Mucosa of descending colon (tissue), 3 donors: ENCODE data around the gene GSDMA. TPM values are rescaled to one million over a fixed set of nuclear protein-coding genes. Genes with fewer than 3 reads are reported as not detected.

Source experiments
- ATAC-seq: fragments of 200-7000 bp; cut with Tn5 transposase; one replicate; pipeline ENCODE4 v1.9.1; 2020; ENCODE audit warnings: mild to moderate bottlenecking, moderate library complexity
- DNase-seq, 3 donors: peaks; one replicate each; pipeline ENCODE4 v3.0.0-alpha.2; 2020
- H3K36me3 ChIP-seq: fragments of 200-600 bp; one replicate; pipeline ENCODE4 v1.8.0; 2021; ENCODE audit warnings: low read depth, mild to moderate bottlenecking
- H3K4me1 ChIP-seq: fragments of 200-600 bp; one replicate; pipeline ENCODE4 v1.8.0; 2021; ENCODE audit warnings: low read depth, mild to moderate bottlenecking
- H3K4me3 ChIP-seq: fragments of 200-600 bp; one replicate; pipeline ENCODE4 v1.8.0; 2021; ENCODE audit warnings: mild to moderate bottlenecking
- H3K9me3 ChIP-seq: fragments of 200-600 bp; one replicate; pipeline ENCODE4 v1.8.0; 2021; ENCODE audit warnings: mild to moderate bottlenecking
- intact Hi-C, 2 donors: fragments of 100-400 bp; cut with DNase I in 1 of 2; cut with micrococcal nuclease in 1 of 2; formaldehyde crosslinking; loops; one replicate each; pipeline versions ENCODE4 v1.11.0 to v1.11.1; 2022; cut with DNase I, micrococcal nuclease
- total RNA-seq, 3 donors: library from RNA; stranded (reverse); fragmentation: NEBNext Ultra II Directional in 2 of 3; extraction: Animal tissue kit (Norgen Biotek cat#: 25700) in 2 of 3; gene quantifications; one replicate each; pipeline versions ENCODE4 v1.2.1 to v1.2.4, GENCODE V29; 2021 to 2023
- TF ChIP-seq, protein P1 (sequence below): fragments of 200-600 bp; IDR thresholded peaks from one replicate; pipeline ENCODE4 v1.8.0; 2022; ENCODE audit warnings: antibody characterized with exemption, mild to moderate bottlenecking
- donor health status: DM: no; HTN: no; CAD: no; lungs with moderate emphysema.
- donor health status: DM: no; HTN: no; CAD: no.
- donor health status: DM: no; HTN: yes; CAD: no.

The GSDMA gene
- total RNA-seq, 3 donors from 2014 or later, result 0.22 to 0.54 (median 0.26) TPM

DNA sequence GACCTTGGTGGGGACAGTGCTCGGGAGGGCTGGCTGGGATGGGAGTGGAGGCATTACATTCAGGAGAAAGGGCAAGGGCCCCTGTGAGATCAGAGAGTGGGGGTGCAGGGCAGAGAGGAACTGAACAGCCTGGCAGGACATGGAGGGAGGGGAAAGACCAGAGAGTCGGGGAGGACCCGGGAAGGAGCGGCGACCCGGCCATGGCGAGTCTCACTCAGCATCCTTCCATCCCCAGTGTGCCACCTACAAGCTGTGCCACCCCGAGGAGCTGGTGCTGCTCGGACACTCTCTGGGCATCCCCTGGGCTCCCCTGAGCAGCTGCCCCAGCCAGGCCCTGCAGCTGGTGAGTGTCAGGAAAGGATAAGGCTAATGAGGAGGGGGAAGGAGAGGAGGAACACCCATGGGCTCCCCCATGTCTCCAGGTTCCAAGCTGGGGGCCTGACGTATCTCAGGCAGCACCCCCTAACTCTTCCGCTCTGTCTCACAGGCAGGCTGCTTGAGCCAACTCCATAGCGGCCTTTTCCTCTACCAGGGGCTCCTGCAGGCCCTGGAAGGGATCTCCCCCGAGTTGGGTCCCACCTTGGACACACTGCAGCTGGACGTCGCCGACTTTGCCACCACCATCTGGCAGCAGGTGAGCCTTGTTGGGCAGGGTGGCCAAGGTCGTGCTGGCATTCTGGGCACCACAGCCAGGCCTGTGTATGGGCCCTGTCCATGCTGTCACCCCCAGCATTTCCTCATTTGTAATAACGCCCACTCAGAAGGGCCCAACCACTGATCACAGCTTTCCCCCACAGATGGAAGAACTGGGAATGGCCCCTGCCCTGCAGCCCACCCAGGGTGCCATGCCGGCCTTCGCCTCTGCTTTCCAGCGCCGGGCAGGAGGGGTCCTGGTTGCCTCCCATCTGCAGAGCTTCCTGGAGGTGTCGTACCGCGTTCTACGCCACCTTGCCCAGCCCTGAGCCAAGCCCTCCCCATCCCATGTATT lies 53.5 kb downstream of the GSDMA start:
- Histone ChIP-seq H3K9me3 (no peaks in the 10 kb centered on the region), H3K4me1 (peaks cover 28% of the 10 kb centered on the region), H3K36me3 (no peaks in the 10 kb centered on the region), H3K4me3 (no peak overlapping the region)
- DNase-seq (peak in 1 of 3 donors; percentile 21), ATAC-seq (no peak)
- TF ChIP-seq, protein P1, sequence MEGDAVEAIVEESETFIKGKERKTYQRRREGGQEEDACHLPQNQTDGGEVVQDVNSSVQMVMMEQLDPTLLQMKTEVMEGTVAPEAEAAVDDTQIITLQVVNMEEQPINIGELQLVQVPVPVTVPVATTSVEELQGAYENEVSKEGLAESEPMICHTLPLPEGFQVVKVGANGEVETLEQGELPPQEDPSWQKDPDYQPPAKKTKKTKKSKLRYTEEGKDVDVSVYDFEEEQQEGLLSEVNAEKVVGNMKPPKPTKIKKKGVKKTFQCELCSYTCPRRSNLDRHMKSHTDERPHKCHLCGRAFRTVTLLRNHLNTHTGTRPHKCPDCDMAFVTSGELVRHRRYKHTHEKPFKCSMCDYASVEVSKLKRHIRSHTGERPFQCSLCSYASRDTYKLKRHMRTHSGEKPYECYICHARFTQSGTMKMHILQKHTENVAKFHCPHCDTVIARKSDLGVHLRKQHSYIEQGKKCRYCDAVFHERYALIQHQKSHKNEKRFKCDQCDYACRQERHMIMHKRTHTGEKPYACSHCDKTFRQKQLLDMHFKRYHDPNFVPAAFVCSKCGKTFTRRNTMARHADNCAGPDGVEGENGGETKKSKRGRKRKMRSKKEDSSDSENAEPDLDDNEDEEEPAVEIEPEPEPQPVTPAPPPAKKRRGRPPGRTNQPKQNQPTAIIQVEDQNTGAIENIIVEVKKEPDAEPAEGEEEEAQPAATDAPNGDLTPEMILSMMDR, result no peak
- intact Hi-C loops, result no loop called here

DNA sequence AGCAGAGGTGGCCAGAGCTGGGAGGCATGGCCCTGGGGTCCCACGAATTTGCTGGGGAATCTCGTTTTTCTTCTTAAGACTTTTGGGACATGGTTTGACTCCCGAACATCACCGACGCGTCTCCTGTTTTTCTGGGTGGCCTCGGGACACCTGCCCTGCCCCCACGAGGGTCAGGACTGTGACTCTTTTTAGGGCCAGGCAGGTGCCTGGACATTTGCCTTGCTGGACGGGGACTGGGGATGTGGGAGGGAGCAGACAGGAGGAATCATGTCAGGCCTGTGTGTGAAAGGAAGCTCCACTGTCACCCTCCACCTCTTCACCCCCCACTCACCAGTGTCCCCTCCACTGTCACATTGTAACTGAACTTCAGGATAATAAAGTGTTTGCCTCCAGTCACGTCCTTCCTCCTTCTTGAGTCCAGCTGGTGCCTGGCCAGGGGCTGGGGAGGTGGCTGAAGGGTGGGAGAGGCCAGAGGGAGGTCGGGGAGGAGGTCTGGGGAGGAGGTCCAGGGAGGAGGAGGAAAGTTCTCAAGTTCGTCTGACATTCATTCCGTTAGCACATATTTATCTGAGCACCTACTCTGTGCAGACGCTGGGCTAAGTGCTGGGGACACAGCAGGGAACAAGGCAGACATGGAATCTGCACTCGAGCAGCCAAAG lies 54.7 kb downstream of the GSDMA start:
- no peaks in the 10 kb centered on the region for H3K36me3 ChIP-seq
- H3K4me3 ChIP-seq, result no peak overlapping the region
- intact Hi-C loops, result no loop called here
- H3K9me3 ChIP-seq, result no peaks in the 10 kb centered on the region
- ATAC-seq (no peak), DNase-seq (no peak)
- TF ChIP-seq, protein P1, result no peak
- H3K4me1 ChIP-seq, result peaks cover 31% of the 10 kb centered on the region

DNA sequence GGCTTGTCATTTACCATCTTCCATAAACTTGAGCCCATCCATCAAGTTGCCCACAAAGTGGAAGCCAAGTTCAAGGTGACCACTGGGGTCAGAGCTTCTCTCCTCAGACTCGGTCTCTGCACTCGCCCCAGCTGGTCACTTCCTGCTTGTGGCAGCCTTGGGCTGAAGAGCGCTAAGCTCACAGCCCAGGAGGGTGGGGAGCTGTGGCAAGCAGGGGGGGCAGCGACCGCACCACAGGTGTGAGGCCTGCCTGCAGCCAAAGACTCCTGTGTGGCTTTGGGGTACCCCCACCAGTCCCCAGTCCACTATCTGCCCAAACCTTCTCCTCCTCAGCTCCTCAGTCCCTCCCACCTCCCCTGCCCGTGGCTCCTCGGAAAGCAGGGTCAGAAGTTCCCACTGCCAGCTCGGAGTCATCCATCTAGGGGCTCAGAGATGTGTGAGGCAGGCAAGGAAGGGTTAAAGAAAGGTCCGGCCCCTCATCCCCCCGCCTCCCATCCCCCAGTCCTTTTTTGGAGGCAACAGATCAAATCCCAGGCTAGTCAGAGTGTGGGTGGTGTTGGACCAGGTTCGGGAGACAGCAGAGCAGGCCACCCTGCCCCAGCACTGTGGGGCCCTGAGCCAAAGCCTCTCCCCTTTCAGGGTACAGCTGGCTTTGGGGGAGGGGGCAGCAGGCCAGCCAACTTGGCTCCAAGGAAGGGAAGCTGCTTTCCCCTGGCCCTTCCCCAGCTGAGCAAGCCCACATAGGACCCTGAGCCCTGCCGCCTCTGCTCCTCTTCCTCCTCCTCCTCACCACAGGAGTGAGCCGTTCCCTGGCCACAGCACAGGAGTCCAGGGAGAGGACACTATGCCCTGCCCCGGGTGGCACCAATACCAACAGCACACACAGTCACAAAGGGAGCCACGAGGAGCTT lies 55.7 kb downstream of the GSDMA start:
- no peaks in the 10 kb centered on the region for H3K36me3 ChIP-seq
- ATAC-seq (no peak), DNase-seq (peak in 2 of 3 donors; percentile 18 to 52)
- intact Hi-C loops, result no loop called here
- TF ChIP-seq, protein P1, result no peak
- no peaks in the 10 kb centered on the region for H3K9me3 ChIP-seq
- no peak overlapping the region for H3K4me3 ChIP-seq
- H3K4me1 ChIP-seq, result peaks cover 40% of the 10 kb centered on the region

DNA sequence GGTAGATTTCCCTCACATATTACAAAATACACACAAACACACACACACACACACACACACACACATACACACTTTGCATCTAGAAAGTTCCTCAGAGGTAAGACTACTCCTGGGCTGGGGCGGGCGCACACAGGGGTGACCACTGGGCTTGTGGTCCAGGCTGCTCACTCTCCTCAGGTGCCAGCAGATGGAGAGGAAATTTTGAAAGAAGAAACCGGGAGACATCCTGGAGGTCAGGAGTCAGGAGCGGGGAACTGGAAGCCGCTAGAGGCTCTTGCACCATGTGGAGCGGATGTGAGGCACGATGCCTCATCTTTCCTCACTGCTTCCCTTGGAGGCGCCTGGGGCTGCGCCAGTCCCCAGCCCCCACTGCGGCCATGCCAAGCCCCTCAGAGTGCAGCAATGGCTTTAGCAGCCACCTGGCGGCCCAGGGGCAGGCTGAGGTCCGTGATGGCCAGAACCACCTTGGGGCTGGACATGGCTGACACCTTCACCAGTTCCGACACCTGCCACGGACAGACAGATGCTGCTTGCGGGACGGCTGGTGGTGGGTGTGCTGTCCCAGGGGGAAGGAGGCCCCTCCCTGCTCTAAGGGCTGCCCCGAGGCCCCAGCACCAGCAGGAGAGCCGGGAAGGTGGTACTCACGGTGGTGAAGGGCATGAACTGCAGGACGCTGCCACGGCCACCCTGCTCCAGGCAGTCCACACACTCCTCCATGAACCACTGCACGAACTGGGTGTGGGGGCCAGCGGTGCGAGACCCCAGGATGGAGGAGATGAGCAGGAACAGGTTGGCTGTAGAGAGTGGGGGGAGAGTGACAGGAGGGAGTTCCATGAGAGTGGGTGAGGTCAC lies 56.6 kb downstream of the GSDMA start:
- DNase-seq, result peak in 1 of 3 donors; percentile 51
- intact Hi-C loops, result no loop called here
- no peak for ATAC-seq
- Histone ChIP-seq H3K9me3 (no peaks in the 10 kb centered on the region), H3K4me3 (no peak overlapping the region), H3K4me1 (peaks cover 42% of the 10 kb centered on the region), H3K36me3 (no peaks in the 10 kb centered on the region)
- TF ChIP-seq, protein P1, result no peak
